Measurements from ENCODE around the gene S100PBP.

The S100PBP gene

GRCh38 chr1:32871364-32872191 lies 54.1 kb downstream of the S100PBP start:
- no peak for DNase-seq

- no peak for DNase-seq
These were observed 54.7 kb downstream of the S100PBP start for GRCh38 chr1:32872192-32872460.

- no peak for DNase-seq
These were observed 56.0 kb downstream of the S100PBP start for GRCh38 chr1:32873484-32873883.

GRCh38 chr1:32874860-32875752 lies 57.7 kb downstream of the S100PBP start:
- no peak for DNase-seq

DNA sequence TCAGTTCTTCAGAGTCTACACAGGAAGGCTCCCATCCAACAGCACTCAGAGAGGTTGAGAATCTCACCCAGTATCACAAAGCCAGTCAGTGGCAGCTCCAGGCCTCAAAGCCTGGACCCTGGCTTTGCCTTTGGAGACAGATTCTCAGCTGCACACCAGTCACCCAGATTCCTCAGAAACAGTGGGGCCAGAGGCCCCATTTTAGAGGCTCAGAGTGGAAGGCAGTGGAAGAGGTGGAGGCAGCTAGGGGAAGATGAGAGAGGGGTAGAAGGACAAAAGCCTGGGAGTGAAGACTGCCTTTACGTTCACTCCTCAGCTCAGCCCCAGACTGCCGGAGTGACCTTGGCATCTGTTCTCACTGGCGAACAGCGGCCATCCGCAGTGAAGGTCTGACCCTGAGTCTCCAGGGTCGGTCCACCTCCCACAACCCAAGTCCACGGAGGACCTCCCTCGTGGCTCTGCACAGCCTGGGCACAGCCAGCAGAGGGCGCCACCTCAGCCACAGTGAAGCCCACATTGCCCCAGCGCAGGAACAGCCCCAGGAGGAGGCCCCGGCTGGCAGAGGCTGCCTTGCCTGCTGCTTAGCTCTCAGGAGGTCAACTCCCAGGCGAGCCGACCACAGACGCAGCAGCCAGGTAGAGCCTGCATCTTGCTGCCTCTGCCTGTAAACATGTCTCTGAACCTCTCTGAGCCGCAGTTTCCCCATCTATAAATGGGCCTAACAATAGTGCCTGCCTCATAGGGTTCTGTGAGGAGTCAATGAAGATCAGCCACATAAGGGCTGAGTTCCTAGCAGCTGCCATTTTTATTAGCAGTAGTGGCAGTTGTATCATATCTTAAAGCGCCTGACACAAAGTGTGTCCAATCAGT lies 59.1 kb downstream of the S100PBP start:
- peak; percentile 62 for DNase-seq

DNA sequence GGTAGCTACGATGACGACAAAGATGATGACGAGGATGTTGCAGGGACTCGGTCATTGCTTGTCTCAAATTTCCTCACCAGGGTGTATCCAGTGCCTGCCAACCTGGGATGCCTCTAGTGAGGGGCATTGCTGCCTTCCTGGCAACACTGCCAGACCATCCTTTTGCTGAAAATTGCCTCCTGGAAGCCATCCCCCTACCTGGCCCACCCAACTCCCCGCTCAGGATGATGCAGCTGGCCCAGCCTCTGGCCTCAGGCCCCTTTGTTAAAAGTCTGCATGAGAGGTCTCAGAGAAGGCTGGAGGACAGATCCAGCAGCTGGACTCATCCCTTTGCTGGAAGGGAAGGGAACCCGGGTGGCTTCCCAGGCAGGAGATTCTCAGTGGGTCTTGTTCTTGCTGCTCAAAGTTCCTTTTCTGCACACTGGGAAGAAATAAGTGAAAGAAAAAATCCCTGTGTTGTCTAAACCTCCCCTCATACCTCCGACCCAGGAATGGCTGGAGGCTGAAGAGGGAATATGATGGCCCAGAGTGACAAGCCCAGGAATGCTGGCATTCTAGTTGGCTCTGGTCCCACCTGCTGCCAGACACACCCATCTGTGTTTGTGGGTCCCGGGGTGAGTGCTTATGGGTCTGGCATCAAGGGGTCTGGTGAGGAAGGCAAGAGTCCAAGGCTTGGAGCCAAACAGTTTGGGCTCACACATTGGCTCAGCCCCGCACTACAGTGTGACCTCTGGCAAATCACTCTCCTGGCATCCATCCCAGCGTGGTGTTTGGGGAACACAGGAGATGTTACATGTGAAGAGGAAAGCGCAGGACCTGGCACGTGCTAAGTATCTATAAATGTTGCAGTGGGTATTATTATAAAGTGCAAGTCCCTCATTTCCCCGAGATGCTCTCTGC lies 60.0 kb downstream of the S100PBP start:
- no peak for DNase-seq

DNA sequence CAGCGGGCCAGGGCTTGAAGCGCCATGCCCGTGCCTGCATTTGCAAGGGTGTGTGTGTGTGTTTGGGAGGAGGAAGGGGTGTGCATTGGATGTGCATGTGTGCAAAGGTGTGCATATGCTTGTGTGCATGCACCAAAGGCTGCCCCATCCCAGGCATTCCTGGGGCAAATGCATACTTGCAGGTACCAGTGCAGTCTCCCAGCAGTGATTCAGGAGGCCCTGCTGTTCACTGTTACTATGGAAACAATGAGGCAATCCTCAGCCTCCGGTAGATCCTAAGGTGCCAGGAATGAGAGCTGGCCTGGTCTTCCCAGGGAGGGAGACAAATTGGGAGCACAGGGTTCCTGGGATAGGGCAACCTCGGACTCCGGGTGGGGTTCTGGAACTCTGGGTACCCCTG lies 60.7 kb downstream of the S100PBP start:
- no peak for DNase-seq

DNA sequence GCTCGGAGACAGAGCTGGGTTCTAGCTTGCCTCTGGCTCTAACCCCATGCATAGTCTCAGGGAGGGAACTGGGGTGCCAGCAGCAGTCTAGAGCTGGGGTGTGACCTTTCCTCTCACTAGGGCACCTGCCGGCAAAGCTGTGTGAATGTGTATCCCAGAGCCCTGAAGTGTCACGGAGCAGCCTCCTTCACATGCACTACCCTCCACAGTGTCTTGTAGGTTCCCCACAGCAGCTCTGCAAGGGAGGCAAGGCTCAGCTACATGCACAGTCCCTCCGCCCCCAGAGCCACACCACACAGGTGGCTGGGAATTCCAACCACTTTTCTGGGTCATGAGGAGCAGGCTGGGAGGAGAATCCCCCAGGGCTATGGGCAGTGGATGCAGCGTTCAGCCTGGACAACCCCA lies 61.2 kb downstream of the S100PBP start:
- no peak for DNase-seq

- DNase-seq, result no peak
These were observed 63.8 kb downstream of the S100PBP start for GRCh38 chr1:32881291-32881690.

DNA sequence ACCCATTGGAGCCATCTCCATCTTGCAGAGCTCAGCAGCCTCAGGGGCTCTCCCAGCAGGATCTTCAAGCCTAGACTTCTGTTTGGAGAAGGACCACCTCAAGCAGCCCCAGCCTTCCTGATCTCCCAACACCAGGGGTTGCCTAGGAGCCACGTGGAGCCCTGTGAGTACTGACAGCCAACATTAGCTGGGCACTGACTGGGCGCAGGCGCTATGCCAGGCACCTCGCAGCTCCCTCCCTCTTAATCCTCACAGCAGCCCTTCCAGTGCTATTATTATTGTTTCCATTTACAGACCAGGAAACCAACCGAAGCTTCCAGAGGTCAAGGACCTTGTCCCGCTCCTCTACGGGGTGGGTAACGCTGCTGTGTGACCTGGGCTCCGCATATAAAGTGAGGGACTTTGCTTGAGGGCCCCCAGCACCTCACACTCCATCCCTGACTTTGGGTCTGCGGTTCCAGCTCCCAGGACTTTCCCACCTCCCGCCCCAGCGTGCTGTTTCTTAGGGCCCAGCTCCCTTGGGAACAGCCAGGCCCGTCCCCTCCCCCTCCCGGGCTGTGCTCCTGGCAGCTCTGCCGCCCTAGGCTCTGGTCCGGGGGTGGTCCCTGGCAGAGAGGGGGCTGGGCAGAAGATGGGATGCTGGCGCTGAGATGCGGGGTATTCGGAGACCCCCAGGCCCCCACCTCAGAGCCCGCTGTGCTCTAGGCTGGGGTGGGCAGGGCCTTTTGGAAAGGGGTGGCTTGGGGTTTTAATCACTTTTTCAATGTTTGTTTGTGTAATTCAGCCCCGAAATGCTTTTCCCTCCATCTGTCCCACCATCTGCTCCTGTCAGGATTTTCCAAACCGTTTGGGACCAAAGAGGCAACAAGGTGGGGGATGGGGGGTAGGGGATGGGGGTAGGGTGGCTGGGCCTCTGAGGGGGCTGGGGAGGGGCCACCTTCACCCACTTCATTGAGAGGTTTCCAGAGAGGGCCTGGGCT lies 64.7 kb downstream of the S100PBP start:
- no peak for DNase-seq

DNA sequence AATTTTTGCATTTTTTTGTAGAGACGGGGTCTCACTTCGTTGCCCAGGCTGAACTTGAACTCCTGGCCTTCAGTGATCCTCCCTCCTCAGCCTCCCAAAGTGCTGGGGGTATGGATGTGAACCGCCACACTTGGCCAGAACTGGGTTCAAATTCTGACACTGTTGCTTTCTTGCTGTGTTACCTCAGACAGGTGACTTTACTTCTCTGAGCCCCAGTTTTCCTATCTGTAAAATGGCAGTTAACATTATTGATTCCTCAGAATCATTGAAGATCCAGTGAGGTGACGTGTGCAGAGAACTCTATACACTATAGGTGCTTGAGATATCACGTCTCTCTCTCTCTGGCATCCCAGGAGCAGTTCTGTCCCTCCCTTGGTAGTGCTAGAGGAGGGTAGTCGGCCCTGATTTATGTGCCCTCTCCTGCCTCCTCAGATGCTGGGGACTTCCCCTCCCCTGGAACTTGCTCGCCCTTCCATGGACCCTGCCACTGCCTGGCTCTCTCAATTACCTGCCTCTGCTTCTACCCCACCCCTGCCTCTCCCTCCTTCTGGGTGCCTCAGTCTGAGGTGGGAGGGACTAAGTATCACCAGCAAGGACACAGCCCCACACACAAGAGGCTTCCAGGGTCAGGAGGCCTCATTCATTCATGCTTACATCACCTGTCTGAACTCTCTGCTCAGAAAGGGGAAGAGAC lies 66.0 kb downstream of the S100PBP start:
- no peak for DNase-seq

DNA sequence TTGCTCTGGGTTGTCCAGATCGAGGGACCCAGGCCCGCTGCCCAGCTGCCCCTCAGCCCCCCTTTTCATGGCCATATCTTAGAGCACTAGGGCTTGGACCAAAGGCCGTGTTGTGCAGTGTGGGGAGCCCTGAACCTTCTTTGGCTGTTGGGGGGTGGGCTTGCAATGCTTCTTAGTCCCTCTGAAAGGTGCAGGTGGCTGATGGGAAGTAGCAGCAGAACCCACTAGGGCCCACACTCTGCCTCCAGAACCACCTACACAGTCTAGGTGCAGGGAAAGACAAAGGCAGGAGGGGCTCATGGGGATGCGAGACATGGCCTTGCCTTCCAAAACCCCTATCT lies 66.5 kb downstream of the S100PBP start:
- DNase-seq, result no peak

GRCh38 chr1:32884726-32885125 lies 67.3 kb downstream of the S100PBP start:
- no peak for DNase-seq

DNA sequence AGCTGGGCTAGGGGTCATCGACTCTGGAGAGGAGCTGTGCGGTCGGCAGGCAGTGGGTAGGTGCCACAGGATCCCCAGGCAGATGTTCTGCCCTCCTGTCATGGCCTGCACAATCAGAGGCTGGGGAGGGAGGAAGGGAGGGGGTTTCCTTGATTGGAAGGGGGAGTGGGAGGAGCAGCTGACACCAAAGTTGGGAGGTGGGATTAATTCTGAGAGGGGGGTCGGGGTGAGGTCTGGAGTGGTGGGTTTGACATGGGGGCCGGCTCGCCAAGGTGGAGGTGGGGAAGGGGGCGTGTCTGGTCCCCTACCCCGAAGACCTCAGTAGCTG lies 68.2 kb downstream of the S100PBP start:
- no peak for DNase-seq

DNA sequence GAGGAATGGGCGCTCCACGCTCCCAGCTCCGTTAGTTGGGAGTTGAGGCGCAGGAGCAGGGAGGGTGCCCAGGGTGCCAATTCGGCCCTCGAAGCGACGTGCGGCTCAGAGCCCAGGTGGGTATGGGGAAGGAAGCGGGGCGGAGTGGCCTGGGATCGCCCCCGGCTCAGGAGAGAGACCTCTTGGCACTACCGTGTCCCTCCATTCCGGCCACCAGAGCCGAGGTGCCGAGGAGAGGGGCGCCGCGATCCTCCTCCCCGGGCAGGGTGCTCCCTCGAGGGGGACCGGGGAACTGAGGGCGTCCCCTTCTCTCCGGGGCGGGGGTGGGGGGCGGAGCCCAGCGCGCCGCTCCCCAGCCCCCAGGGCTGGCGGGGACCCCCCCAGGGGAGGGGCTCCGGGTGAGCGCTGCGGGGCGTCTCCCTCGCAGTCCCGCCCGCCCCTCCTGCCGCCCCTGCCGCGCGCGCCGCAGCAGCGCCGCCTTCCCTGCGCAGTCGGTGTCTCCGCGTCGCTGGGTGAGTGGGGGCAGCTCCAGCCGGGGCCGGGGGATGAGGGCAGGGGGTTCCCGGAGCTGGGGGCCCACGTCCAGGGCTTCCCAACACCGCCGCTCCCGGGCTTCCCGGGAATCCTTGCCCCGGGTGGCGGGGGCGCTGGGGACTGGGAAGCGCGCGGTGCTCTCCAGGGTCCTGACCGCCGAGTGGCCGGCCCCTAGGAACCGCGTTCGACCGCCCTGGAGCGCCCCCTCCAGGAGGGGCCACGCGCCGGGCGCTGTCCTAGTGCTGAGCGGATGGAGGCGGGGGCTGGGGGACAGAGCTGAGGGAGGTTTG lies 68.8 kb downstream of the S100PBP start, which contains the start of gene HPCA:
TSS of gene HPCA (plus strand) at position 488 of the 824 bp plus-strand sequence. CDS start 2,408 bp downstream, outside the sequence.
- peak; percentile 29 for DNase-seq

GRCh38 chr1:32886828-32887414 lies 69.5 kb downstream of the S100PBP start:
- DNase-seq, result no peak

DNA sequence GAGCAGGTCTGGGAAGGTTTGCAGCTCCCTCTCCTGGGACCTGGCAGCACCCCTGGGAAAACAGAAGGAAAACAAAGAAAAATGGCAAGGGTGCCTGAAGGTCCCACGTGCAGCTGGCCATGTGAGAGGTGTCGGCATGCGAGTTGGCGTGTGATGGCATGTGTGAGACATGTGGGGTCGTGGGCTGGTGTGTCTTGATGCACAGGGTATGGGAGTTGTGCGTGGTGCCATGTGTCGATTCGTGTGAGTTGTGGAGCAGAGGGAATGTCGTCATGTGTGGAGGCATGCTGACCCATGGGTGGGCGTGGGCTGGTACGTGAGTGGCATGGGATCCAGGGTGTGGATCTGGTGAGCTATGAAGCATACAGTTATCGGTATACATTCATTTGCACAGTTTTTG lies 70.2 kb downstream of the S100PBP start:
- DNase-seq, result no peak

DNA sequence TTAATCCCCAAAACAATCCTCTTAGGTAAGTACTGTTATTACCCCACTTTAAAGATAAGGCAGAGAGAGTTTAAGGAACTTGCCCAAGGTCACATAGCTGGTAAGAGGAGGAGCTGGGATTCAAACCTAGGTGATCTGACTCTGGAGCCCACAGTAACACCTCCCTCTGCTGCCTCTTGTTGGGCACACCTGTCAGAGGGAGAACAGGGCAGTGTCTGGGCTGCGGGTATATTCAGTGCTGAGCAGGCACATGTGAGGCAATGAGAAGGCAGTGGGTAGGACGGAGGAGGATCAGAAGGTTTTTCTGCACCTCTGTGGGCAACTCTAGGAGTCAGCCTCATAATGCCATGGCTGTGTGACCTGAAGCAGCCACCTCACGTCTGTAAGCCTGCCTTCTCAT lies 70.7 kb downstream of the S100PBP start:
- DNase-seq, result no peak

Measured in activated naive CD4-positive, alpha-beta T cell treated with Interleukin-2 at 50 U/mL for 16 hours (primary cell).